K562 (cell line): ENCODE results near the gene APELA. TPM values are rescaled to one million over a fixed set of nuclear protein-coding genes. Genes with fewer than 3 reads are reported as not detected.

ENCODE experiments used
- ATAC-seq: fragments of 200-7000 bp; cut with Tn5 transposase; 3 replicates; pipeline ENCODE4 v1.9.1; 2020; ENCODE audit warnings: moderate library complexity
- BruUV-seq: library from RNA; stranded (reverse); fragments of 400-500 nt; replicated peaks from 2 replicates; lab custom pipeline; 2021; lab: Mats Ljungman, UMichigan
- CTCF ChIA-PET: fragments of 300-600 bp; formaldehyde crosslinking; extraction: SDS; loops from one replicate; lab custom pipeline; 2021; ENCODE audit warnings: low intra/inter-chr PET ratio; lab: Yijun Ruan, JAX
- POLR2A ChIA-PET: fragments of 300-600, 350-650 bp; sonication (Branson Sonifier 250); formaldehyde crosslinking; extraction: SDS; loops from one replicate; lab custom pipeline; 2021; ENCODE audit warnings: antibody characterized with exemption, inconsistent platforms; lab: Yijun Ruan, JAX
- DNase-seq, 4 experiments: peaks; one replicate each; pipeline versions ENCODE4 v3.0.0 to v3.0.0-alpha.2; 2011 to 2018; ENCODE audit warnings: low spot score in 3 of 4, mixed read lengths in 3 of 4; ENCODE audit errors: extremely low read depth in 1 of 4
- FAIRE-seq: peaks from 2 replicates; lab custom pipeline; 2011; peaks lifted over from hg19 to GRCh38; lab: Jason Lieb, UNC
- H2AFZ ChIP-seq: 2 replicates; pipeline ENCODE4 v1.6.0; 2011; ENCODE audit warnings: low read depth, low read length, control low read depth, inconsistent platforms
- H3K27ac ChIP-seq: fragments of 200-600 bp; 3 replicates; pipeline ENCODE4 v1.8.0; 2011; ENCODE audit warnings: low read depth, mild to moderate bottlenecking, control low read depth, inconsistent platforms, low read length, moderate library complexity, mixed read lengths; ENCODE audit errors: extremely low read depth
- H3K27me3 ChIP-seq, 2 experiments: fragments of 300-600 bp in 1 of 2; 2 replicates in 1 of 2; 3 replicates in 1 of 2; pipeline versions ENCODE4 v1.6.0 to v1.8.0; 2011; ENCODE audit warnings: inconsistent platforms in 2 of 2, low read length in 2 of 2, mild to moderate bottlenecking in 1 of 2, mixed read lengths in 1 of 2, moderate library complexity in 1 of 2; ENCODE audit not compliant: control insufficient read depth in 2 of 2, insufficient read depth in 2 of 2
- H3K36me3 ChIP-seq: fragments of 300-600 bp; 3 replicates; pipeline ENCODE4 v1.8.0; 2011; ENCODE audit warnings: mild to moderate bottlenecking, low read length, inconsistent platforms; ENCODE audit not compliant: control insufficient read depth, insufficient read depth
- H3K4me1 ChIP-seq, 2 experiments: fragments of 200-600 bp in 1 of 2; replicated peaks in 1 of 2; 2 replicates in 1 of 2; 3 replicates in 1 of 2; pipeline versions ENCODE4 v1.5.1 to v1.8.0; 2011; ENCODE audit warnings: inconsistent platforms in 2 of 2, low read length in 2 of 2, mild to moderate bottlenecking in 1 of 2, mixed read lengths in 1 of 2, moderate library complexity in 1 of 2; ENCODE audit not compliant: control insufficient read depth in 2 of 2, insufficient read depth in 2 of 2
- H3K4me2 ChIP-seq: 2 replicates; pipeline ENCODE4 v1.6.1; 2011; ENCODE audit warnings: low read length, control low read depth, inconsistent platforms, mixed read lengths; ENCODE audit not compliant: insufficient read depth
- H3K4me3 ChIP-seq: fragments of 200-600 bp; sonication (generic), shearing (Covaris generic); 2 replicates; pipeline ENCODE4 v1.5.1; 2016; ENCODE audit warnings: control low read depth, inconsistent platforms
- H3K79me2 ChIP-seq: fragments of 200-600 bp; 3 replicates; pipeline ENCODE4 v1.8.0; 2011; ENCODE audit warnings: low read length, inconsistent platforms; ENCODE audit not compliant: control insufficient read depth, insufficient read depth
- H3K9ac ChIP-seq, 2 experiments: 2 replicates each; pipeline versions ENCODE4 v1.6.0 to v1.6.1; 2011; ENCODE audit warnings: low read depth in 2 of 2, low read length in 2 of 2, control low read depth in 1 of 2, inconsistent platforms in 1 of 2, mild to moderate bottlenecking in 1 of 2, mixed read lengths in 1 of 2; ENCODE audit not compliant: insufficient read depth in 1 of 2
- H3K9me1 ChIP-seq: one replicate; pipeline ENCODE4 v1.6.0; 2011; ENCODE audit warnings: inconsistent platforms, mild to moderate bottlenecking, low read length, moderate library complexity; ENCODE audit not compliant: control insufficient read depth, insufficient read depth
- H3K9me3 ChIP-seq: replicated peaks from 2 replicates; pipeline ENCODE4 v1.5.1; 2011; ENCODE audit warnings: low read depth, low read length, inconsistent platforms; ENCODE audit not compliant: control insufficient read depth, insufficient read depth
- H4K20me1 ChIP-seq: replicated peaks from 2 replicates; pipeline ENCODE4 v1.6.1; 2011; ENCODE audit warnings: low read length, inconsistent platforms, mixed read lengths; ENCODE audit not compliant: control insufficient read depth, insufficient read depth
- ATF7 ChIP-seq: fragments of 450-650 bp; IDR thresholded peaks from 2 replicates; pipeline ENCODE4 v1.7.1; 2014; ENCODE audit warnings: mild to moderate bottlenecking, moderate library complexity
- BACH1 ChIP-seq: fragments of 200-800 bp; sonication (Bioruptor generic); IDR thresholded peaks from 2 replicates; pipeline ENCODE4 v1.6.1; 2016; ENCODE audit warnings: missing genetic modification characterization, missing compliant biosample characterization
- L3MBTL2 ChIP-seq: fragments of 450-650 bp; IDR thresholded peaks from 2 replicates; pipeline ENCODE4 v1.6.1; 2016; ENCODE audit warnings: mild to moderate bottlenecking, moderate library complexity
- MAZ ChIP-seq, 2 experiments: fragments of 450-650 bp in 1 of 2; sonication (generic) in 1 of 2; formaldehyde crosslinking; IDR thresholded peaks in 1 of 2; conservative IDR thresholded peaks in 1 of 2; 2 replicates each; pipeline versions ENCODE4 v1.4.0 to v1.5.0; 2020; ENCODE audit warnings: mild to moderate bottlenecking in 1 of 2, missing genetic modification reagents in 1 of 2
- MTF1 ChIP-seq: fragments of 250-450 bp; sonication (Bioruptor Pico); IDR thresholded peaks from 2 replicates; pipeline ENCODE4 v1.9.0; 2021; ENCODE audit warnings: moderate library complexity, mild to moderate bottlenecking, inconsistent platforms, borderline replicate concordance
- STAG1 ChIP-seq: sonication (generic); formaldehyde crosslinking; IDR thresholded peaks from 2 replicates; pipeline ENCODE4 v1.5.0; 2020; ENCODE audit warnings: missing genetic modification reagents, borderline replicate concordance
- ZBTB7A ChIP-seq: IDR thresholded peaks from 2 replicates; pipeline ENCODE4 v1.6.1; 2011; ENCODE audit warnings: low read depth, mild to moderate bottlenecking, low read length, moderate library complexity, borderline replicate concordance; ENCODE audit not compliant: control insufficient read depth
- ZFP30 ChIP-seq: fragments of 250-450 bp; sonication (Bioruptor Pico); IDR thresholded peaks from 2 replicates; pipeline ENCODE4 v1.8.0; 2022; ENCODE audit warnings: moderate library complexity, mild to moderate bottlenecking, inconsistent platforms, borderline replicate concordance
- ZNF24 ChIP-seq: fragments of 450-650 bp; IDR thresholded peaks from 2 replicates; pipeline ENCODE4 v1.6.1; 2016
- ZNF316 ChIP-seq: fragments of 450-650 bp; IDR thresholded peaks from 2 replicates; pipeline ENCODE4 v1.6.1; 2016
- WGBS: fragments of 100-300 bp; shearing (Covaris generic); methylation state at CpG from one replicate; pipeline ENCODE4 v1.1.6; 2016; ENCODE audit warnings: low coverage, mixed read lengths; ENCODE audit not compliant: insufficient coverage; ENCODE audit errors: missing lambda C conversion rate; 5-methylcytosine and 5-hydroxymethylcytosine counted together
- in situ Hi-C: fragments of 300-500 bp; cut with MboI; formaldehyde crosslinking; loops from 4 replicates; pipeline ENCODE4 v1.15.0; 2018; ENCODE audit warnings: inconsistent platforms, mixed read lengths
- intact Hi-C: fragments of 100-400 bp; cut with micrococcal nuclease; formaldehyde crosslinking; loops from 2 replicates; pipeline ENCODE4 v1.14.2; 2022
- polyA plus RNA-seq, 8 experiments: library from polyadenylated mRNA; depleted of rRNA in 4 of 8; stranded (reverse) in 5 of 8; unstranded in 3 of 8; fragments of >200 nt; fragmentation: Nextera tagmentation in 2 of 8; fragmentation: Illumina TruSeq in 1 of 8; extraction: Ambion mirVana in 2 of 8; extraction: Trizol in 1 of 8; gene quantifications; 2 replicates each; pipeline versions ENCODE4 v1.2.1 to v1.2.3, GENCODE V29; 2011 to 2014; ENCODE audit warnings: inconsistent platforms in 1 of 8, missing spikeins in 1 of 8
- total RNA-seq, 7 experiments: library from RNA; depleted of rRNA in 6 of 7; stranded (reverse); fragments of >200 nt in 6 of 7; fragmentation: Illumina TruSeq in 2 of 7; extraction: Trizol in 2 of 7; gene quantifications; 2 replicates each; pipeline versions ENCODE4 v1.2.1 to v1.2.3, GENCODE V29; 2011 to 2021; ENCODE audit warnings: low replicate concordance in 1 of 7
- TF ChIP-seq, protein P1 (sequence below): IDR thresholded peaks from 2 replicates; pipeline ENCODE4 v1.6.1; 2016; ENCODE audit warnings: missing genetic modification characterization, missing compliant biosample characterization
- TF ChIP-seq, protein P2 (sequence below), 2 experiments: fragments of 450-650 bp; IDR thresholded peaks; 2 replicates each; pipeline ENCODE4 v1.6.1; 2016

Gene APELA
- total and polyA plus RNA-seq, 9 of the 15 experiments (the other 6 are each of a cell fraction or from before 2014, with no cell fraction given) = not detected

DNA sequence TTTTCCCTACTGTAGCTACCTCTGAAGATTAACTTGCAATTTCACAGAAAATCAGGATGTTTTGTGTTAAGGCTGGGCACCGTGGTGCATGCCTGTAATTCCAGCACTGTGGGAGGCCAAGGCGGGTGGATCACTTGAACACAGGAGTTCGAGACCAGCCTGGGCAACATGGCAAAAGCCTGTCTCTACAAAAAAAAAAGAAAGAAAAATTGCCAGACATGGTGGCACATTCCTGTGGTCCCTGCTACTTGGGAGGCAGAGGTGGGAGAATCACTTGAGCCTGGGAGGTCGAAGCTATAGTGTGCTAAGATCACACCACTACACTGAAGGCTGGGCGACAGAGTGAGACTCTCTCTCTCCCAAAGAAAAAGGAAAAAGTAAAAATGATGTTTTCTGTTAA lies 27.4 kb downstream of the APELA start:
- ATAC-seq = no peak
- peaks cover 0 to 8% of the 10 kb centered on the region in 2 experiments; a peak in 1 of 5 replicates for H3K27me3 ChIP-seq
- no peaks in the 10 kb centered on the region for H3K4me1 ChIP-seq
- no peak for FAIRE-seq
- BruUV-seq = no TSS peak
- intact Hi-C loops (no loop called here), in situ Hi-C loops (no loop called here)
- ChIA-PET POLR2A (no interaction called here), CTCF (no interaction called here)
- no peaks in the 10 kb centered on the region for H3K9me3 ChIP-seq
- no peak for TF ChIP-seq ATF7
- TF ChIP-seq ZBTB7A = no peak
- TF ChIP-seq, protein P1, sequence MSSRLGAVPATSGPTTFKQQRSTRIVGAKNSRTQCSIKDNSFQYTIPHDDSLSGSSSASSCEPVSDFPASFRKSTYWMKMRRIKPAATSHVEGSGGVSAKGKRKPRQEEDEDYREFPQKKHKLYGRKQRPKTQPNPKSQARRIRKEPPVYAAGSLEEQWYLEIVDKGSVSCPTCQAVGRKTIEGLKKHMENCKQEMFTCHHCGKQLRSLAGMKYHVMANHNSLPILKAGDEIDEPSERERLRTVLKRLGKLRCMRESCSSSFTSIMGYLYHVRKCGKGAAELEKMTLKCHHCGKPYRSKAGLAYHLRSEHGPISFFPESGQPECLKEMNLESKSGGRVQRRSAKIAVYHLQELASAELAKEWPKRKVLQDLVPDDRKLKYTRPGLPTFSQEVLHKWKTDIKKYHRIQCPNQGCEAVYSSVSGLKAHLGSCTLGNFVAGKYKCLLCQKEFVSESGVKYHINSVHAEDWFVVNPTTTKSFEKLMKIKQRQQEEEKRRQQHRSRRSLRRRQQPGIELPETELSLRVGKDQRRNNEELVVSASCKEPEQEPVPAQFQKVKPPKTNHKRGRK = no peak
- no peak for TF ChIP-seq ZNF316
- no peak for TF ChIP-seq ZNF24
- TF ChIP-seq L3MBTL2 = no peak
- no peak for TF ChIP-seq MTF1 (CRISPR knock-in tag)
- TF ChIP-seq BACH1 (tag) = no peak
- TF ChIP-seq STAG1 (CRISPR knock-in tag) = no peak
- TF ChIP-seq MAZ (CRISPR knock-in tag; conservative IDR thresholded peaks at IDR 0.05 in 1 of 2, IDR thresholded peaks at IDR 0.05 in 1 of 2) = no peak
- TF ChIP-seq, protein P2, sequence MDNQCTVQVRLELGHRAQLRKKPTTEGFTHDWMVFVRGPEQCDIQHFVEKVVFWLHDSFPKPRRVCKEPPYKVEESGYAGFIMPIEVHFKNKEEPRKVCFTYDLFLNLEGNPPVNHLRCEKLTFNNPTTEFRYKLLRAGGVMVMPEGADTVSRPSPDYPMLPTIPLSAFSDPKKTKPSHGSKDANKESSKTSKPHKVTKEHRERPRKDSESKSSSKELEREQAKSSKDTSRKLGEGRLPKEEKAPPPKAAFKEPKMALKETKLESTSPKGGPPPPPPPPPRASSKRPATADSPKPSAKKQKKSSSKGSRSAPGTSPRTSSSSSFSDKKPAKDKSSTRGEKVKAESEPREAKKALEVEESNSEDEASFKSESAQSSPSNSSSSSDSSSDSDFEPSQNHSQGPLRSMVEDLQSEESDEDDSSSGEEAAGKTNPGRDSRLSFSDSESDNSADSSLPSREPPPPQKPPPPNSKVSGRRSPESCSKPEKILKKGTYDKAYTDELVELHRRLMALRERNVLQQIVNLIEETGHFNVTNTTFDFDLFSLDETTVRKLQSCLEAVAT (IDR thresholded peaks at IDR 0.05) = no peak
- no peak for TF ChIP-seq ZFP30 (CRISPR knock-in tag)
- no peaks in the 10 kb centered on the region for H3K79me2 ChIP-seq
- DNase-seq = no peak
- no peak overlapping the region for H3K4me3 ChIP-seq
- no peak overlapping the region for H2AFZ ChIP-seq
- no peak overlapping the region for H3K9ac ChIP-seq
- H3K27ac ChIP-seq = no peak overlapping the region
- H3K4me2 ChIP-seq = no peak overlapping the region
- no peaks in the 10 kb centered on the region for H4K20me1 ChIP-seq
- WGBS = 0% methylated on average over 5 of the region's 5 CpGs
- no peaks in the 10 kb centered on the region for H3K36me3 ChIP-seq
- no peaks in the 10 kb centered on the region for H3K9me1 ChIP-seq
